ENCODE measurements around the gene LARP4B. TPM values are rescaled to one million over a fixed set of nuclear protein-coding genes. Genes with fewer than 3 reads are reported as not detected.

The LARP4B gene
- total RNA-seq, 1 donor from 2014 or later: 101 TPM

DNA sequence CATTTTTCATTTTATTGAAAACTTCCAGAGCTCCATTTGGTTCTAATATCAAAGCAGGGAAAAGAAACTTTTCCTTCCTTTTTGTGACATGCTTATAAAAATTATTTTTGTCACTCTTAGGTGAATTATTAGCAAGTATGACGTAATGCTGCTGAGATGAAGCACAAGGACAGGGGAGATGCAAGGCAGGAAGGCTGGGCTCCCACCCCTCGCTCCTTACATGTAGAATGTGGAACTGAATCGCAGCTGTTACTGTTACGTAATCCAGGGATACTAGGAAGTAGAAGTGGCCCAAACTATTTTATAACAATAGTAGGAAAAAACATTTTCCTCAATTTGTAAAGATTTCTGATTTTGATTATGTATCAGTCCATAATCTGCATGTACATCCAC lies 39.6 kb upstream of the LARP4B start:
- Mint-ChIP-seq H3K27ac (ENCODE audit: unreplicated experiment) (no peak overlapping the region), H3K27me3 (ENCODE audit: low read depth, unreplicated experiment) (peaks cover 12% of the 10 kb centered on the region), H3K9me3 (ENCODE audit: unreplicated experiment) (peaks cover 10% of the 10 kb centered on the region), H3K36me3 (ENCODE audit: low read depth, unreplicated experiment) (peaks cover 11% of the 10 kb centered on the region), H3K4me3 (ENCODE audit: unreplicated experiment) (no peak overlapping the region), H3K4me1 (ENCODE audit: low read depth, unreplicated experiment) (peaks cover 14% of the 10 kb centered on the region)
- Histone ChIP-seq H3K4me2 (ENCODE audit: low read length) (no peak overlapping the region), H3K36me3 (ENCODE audit: insufficient read depth, low read length) (no peaks in the 10 kb centered on the region), H3K79me2 (ENCODE audit: insufficient read depth, low read length) (no peaks in the 10 kb centered on the region), H3K27me3 (ENCODE audit: insufficient read depth, low read length) (no peaks in the 10 kb centered on the region), H2AFZ (ENCODE audit: low read depth, low read length) (no peak overlapping the region), H4K20me1 (ENCODE audit: insufficient read depth, low read length) (no peaks in the 10 kb centered on the region), H3K9ac (ENCODE audit: low read length) (no peak overlapping the region), H3K9me3 (ENCODE audit: insufficient read depth, low read depth, low read length) (no peaks in the 10 kb centered on the region), H3K27ac (ENCODE audit: low read depth, low read length) (no peak overlapping the region), H3K4me3 (ENCODE audit: insufficient read depth, low read depth, low read length) (no peak overlapping the region), H3K4me1 (ENCODE audit: insufficient read depth, low read length) (no peaks in the 10 kb centered on the region)
- TF ChIP-seq, protein P1, sequence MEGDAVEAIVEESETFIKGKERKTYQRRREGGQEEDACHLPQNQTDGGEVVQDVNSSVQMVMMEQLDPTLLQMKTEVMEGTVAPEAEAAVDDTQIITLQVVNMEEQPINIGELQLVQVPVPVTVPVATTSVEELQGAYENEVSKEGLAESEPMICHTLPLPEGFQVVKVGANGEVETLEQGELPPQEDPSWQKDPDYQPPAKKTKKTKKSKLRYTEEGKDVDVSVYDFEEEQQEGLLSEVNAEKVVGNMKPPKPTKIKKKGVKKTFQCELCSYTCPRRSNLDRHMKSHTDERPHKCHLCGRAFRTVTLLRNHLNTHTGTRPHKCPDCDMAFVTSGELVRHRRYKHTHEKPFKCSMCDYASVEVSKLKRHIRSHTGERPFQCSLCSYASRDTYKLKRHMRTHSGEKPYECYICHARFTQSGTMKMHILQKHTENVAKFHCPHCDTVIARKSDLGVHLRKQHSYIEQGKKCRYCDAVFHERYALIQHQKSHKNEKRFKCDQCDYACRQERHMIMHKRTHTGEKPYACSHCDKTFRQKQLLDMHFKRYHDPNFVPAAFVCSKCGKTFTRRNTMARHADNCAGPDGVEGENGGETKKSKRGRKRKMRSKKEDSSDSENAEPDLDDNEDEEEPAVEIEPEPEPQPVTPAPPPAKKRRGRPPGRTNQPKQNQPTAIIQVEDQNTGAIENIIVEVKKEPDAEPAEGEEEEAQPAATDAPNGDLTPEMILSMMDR (IDR thresholded peaks at IDR 0.05; ENCODE audit: insufficient read depth, low read depth, low read length): no peak
- no peak for TF ChIP-seq EZH2 (IDR thresholded peaks at IDR 0.05; ENCODE audit: insufficient read depth, low read length)
- DNase-seq (ENCODE audit: low read depth) (no peak), FAIRE-seq (no peak)

DNA sequence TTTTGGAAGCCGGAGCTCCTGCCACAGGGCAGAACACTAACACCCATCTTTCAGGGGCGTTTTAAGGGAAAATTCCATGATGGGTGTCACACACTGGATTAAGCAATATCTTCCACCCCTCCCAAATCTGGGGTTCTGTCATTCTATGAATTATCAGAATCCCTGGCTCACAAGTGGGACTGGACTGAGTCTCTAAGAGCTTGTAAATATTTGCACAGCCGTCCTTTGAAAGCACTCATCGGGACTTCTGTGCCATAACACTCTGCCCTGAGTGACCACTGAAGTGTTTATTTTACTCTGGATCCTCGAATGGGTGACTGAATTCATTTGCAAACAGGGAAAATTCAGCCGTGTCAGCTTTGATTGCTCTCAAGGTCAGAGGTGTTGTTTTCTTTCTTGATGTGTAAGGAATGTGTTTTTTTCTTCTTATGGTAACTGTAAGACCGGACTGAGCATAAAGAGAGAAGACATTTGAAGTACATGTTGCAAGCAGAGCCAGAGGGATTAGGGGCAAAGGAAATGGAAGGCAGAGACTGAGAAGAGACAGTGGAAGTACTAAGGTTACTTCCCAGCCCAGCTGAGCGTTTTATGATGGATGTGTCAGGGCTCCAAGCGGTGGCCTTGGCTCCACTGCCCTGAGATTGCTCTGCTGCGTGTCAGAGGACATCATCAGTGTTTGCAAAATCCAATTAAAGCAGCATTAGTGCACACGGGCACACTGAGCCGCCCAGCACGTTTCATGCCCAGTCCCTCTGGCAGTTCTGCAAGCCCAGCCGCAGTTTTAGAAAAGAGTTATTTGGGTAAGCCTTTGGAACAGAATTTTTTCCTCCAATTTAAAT lies 39.0 kb upstream of the LARP4B start:
- no peak overlapping the region for H3K9ac ChIP-seq (ENCODE audit: low read length)
- Mint-ChIP-seq H3K4me1 (ENCODE audit: low read depth, unreplicated experiment) (peaks cover 14% of the 10 kb centered on the region), H3K27me3 (ENCODE audit: low read depth, unreplicated experiment) (peaks cover 13% of the 10 kb centered on the region), H3K36me3 (ENCODE audit: low read depth, unreplicated experiment) (peaks cover 11% of the 10 kb centered on the region), H3K9me3 (ENCODE audit: unreplicated experiment) (peaks cover 10% of the 10 kb centered on the region), H3K27ac (ENCODE audit: unreplicated experiment) (no peak overlapping the region), H3K4me3 (ENCODE audit: unreplicated experiment) (no peak overlapping the region)
- TF ChIP-seq EZH2 (IDR thresholded peaks at IDR 0.05; ENCODE audit: insufficient read depth, low read length): no peak
- TF ChIP-seq, protein P1 (IDR thresholded peaks at IDR 0.05; ENCODE audit: insufficient read depth, low read depth, low read length): no peak
- H3K27me3 ChIP-seq (ENCODE audit: insufficient read depth, low read length): no peaks in the 10 kb centered on the region
- H3K4me2 ChIP-seq (ENCODE audit: low read length): no peak overlapping the region
- H3K27ac ChIP-seq (ENCODE audit: low read depth, low read length): no peak overlapping the region
- FAIRE-seq (no peak), DNase-seq (ENCODE audit: low read depth) (no peak)
- no peak overlapping the region for H3K4me3 ChIP-seq (ENCODE audit: insufficient read depth, low read depth, low read length)
- peak overlapping the region; percentile 5 for H2AFZ ChIP-seq (ENCODE audit: low read depth, low read length)
- H3K36me3 ChIP-seq (ENCODE audit: insufficient read depth, low read length): no peaks in the 10 kb centered on the region
- H3K9me3 ChIP-seq (ENCODE audit: insufficient read depth, low read depth, low read length): no peaks in the 10 kb centered on the region
- no peaks in the 10 kb centered on the region for H3K79me2 ChIP-seq (ENCODE audit: insufficient read depth, low read length)
- H4K20me1 ChIP-seq (ENCODE audit: insufficient read depth, low read length): no peaks in the 10 kb centered on the region
- no peaks in the 10 kb centered on the region for H3K4me1 ChIP-seq (ENCODE audit: insufficient read depth, low read length)

All from astrocyte (in vitro differentiated cells and primary cell).